ENCODE results near the gene PLEKHM2. TPM values are rescaled to one million over a fixed set of nuclear protein-coding genes. Genes with fewer than 3 reads are reported as not detected.

The PLEKHM2 gene
- total and polyA plus RNA-seq, 4 donors: 32.5 to 79.2 (median 63.1) TPM

GRCh38 chr1:15683345-15684039 lies 628 bp upstream of the PLEKHM2 start:
- DNase-seq (no peak), ATAC-seq (ENCODE audit: insufficient read depth, low FRiP score) (no peak)
- no peak for TF ChIP-seq CTCF (IDR thresholded peaks at IDR 0.05; ENCODE audit: control extremely low read depth, extremely low read depth)

GRCh38 chr1:15684468-15685291 lies 560 bp downstream of the PLEKHM2 start:
- ATAC-seq (ENCODE audit: insufficient read depth, low FRiP score) (no peak), DNase-seq (peak; percentile 46 to 71 (median 61))
- Histone ChIP-seq H3K9ac (ENCODE audit: insufficient read depth in 1 of 2, low read length in 2 of 2) (peak overlapping the region; percentile 72 to 87), H3K4me1 (ENCODE audit: control insufficient read depth in 5 of 5, insufficient read depth in 5 of 5, low read length in 5 of 5) (peaks cover 4 to 14% (median 8%) of the 10 kb centered on the region in 5 donors), H3K9me3 (ENCODE audit: control insufficient read depth in 4 of 4, insufficient read depth in 3 of 4, low read length in 3 of 4) (no peaks in the 10 kb centered on the region), H3K4me3 (peak overlapping the region; percentile 90), H3K36me3 (ENCODE audit: control insufficient read depth in 4 of 4, insufficient read depth in 4 of 4, low read length in 4 of 4) (peaks cover 0 to 3% (median 1%) of the 10 kb centered on the region in 4 donors), H3K27me3 (ENCODE audit: control insufficient read depth in 3 of 3, insufficient read depth in 3 of 3, low read length in 2 of 3) (no peaks in the 10 kb centered on the region), H3K27ac (ENCODE audit: low read depth in 1 of 2, low read length in 1 of 2) (peak overlapping the region; percentile 95 to 99)
- TF ChIP-seq CTCF (IDR thresholded peaks at IDR 0.05; ENCODE audit: control extremely low read depth, extremely low read depth): no peak
- 1 to 2% methylated on average over 19 to 71 of the region's 72 CpGs for WGBS, 2 donors

More at GRCh38 chr1:15683345-15684039, 628 bp upstream of the PLEKHM2 start:
- Histone ChIP-seq H3K9me3 (ENCODE audit: control insufficient read depth in 4 of 4, insufficient read depth in 3 of 4, low read length in 3 of 4) (no peaks in the 10 kb centered on the region), H3K36me3 (ENCODE audit: control insufficient read depth in 4 of 4, insufficient read depth in 4 of 4, low read length in 4 of 4) (peaks cover 0 to 2% (median 0%) of the 10 kb centered on the region in 4 donors), H3K4me3 (peak overlapping the region; percentile 90), H3K27ac (ENCODE audit: low read depth in 1 of 2, low read length in 1 of 2) (peak overlapping the region; percentile 96 to 99), H3K27me3 (ENCODE audit: control insufficient read depth in 3 of 3, insufficient read depth in 3 of 3, low read length in 2 of 3) (no peaks in the 10 kb centered on the region), H3K4me1 (ENCODE audit: control insufficient read depth in 5 of 5, insufficient read depth in 5 of 5, low read length in 5 of 5) (peaks cover 4 to 14% (median 8%) of the 10 kb centered on the region in 5 donors), H3K9ac (ENCODE audit: insufficient read depth in 1 of 2, low read length in 2 of 2) (peak overlapping the region; percentile 80 to 95)
- 41 to 56% methylated on average over 15 to 18 of the region's 18 CpGs for WGBS, 2 donors

GRCh38 chr1:15685820-15686219 lies 1.7 kb downstream of the PLEKHM2 start:
- peak overlapping the region in 1 of 2 donors; percentile 87 for H3K9ac ChIP-seq (ENCODE audit: insufficient read depth in 1 of 2, low read length in 2 of 2)
- no peak for TF ChIP-seq CTCF (IDR thresholded peaks at IDR 0.05; ENCODE audit: control extremely low read depth, extremely low read depth)
- ATAC-seq (ENCODE audit: insufficient read depth, low FRiP score) (no peak), DNase-seq (no peak)
- no peaks in the 10 kb centered on the region for H3K9me3 ChIP-seq (ENCODE audit: control insufficient read depth in 4 of 4, insufficient read depth in 3 of 4, low read length in 3 of 4)
- H3K4me1 ChIP-seq (ENCODE audit: control insufficient read depth in 5 of 5, insufficient read depth in 5 of 5, low read length in 5 of 5): peaks cover 4 to 15% (median 11%) of the 10 kb centered on the region in 5 donors
- peaks cover 0 to 3% (median 1%) of the 10 kb centered on the region in 4 donors for H3K36me3 ChIP-seq (ENCODE audit: control insufficient read depth in 4 of 4, insufficient read depth in 4 of 4, low read length in 4 of 4)
- no peaks in the 10 kb centered on the region for H3K27me3 ChIP-seq (ENCODE audit: control insufficient read depth in 3 of 3, insufficient read depth in 3 of 3, low read length in 2 of 3)
- no peak overlapping the region for H3K27ac ChIP-seq (ENCODE audit: low read depth in 1 of 2, low read length in 1 of 2)
- WGBS, 2 donors: 68 to 82% methylated on average over 4 of the region's 4 CpGs
- H3K4me3 ChIP-seq: no peak overlapping the region
